Measurements from ENCODE around the gene SNTG2.

DNA sequence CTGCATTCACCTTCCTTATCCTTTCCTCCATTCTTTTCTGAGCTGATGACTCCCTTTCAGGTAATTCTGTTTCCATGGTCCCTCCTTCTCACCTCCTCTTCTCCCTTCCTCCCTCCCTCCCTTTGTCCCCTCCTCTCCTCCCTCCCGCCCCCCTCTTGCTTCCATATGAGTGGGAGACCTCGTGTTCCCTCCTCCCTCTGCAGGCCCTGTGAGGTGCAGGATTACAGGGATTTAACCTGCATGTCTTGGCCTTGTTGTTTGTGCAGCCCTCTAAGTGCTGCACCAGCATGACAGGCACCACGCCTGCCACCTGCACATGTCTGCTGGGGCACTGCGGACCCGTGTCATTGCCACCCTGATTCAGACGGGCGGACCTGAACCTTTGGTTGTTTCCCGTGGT, 103.1 kb downstream of the SNTG2 start:
- TF ChIP-seq, protein P1, sequence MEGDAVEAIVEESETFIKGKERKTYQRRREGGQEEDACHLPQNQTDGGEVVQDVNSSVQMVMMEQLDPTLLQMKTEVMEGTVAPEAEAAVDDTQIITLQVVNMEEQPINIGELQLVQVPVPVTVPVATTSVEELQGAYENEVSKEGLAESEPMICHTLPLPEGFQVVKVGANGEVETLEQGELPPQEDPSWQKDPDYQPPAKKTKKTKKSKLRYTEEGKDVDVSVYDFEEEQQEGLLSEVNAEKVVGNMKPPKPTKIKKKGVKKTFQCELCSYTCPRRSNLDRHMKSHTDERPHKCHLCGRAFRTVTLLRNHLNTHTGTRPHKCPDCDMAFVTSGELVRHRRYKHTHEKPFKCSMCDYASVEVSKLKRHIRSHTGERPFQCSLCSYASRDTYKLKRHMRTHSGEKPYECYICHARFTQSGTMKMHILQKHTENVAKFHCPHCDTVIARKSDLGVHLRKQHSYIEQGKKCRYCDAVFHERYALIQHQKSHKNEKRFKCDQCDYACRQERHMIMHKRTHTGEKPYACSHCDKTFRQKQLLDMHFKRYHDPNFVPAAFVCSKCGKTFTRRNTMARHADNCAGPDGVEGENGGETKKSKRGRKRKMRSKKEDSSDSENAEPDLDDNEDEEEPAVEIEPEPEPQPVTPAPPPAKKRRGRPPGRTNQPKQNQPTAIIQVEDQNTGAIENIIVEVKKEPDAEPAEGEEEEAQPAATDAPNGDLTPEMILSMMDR (IDR thresholded peaks at IDR 0.05), result no peak
- TF ChIP-seq POLR2A (IDR thresholded peaks at IDR 0.05), result no peak
